GM12872 (cell line): Measurements from ENCODE around the gene RBM10.

Experiments used
- CTCF ChIP-seq: IDR thresholded peaks from 3 replicates; pipeline ENCODE4 v1.5.1; 2011; ENCODE audit warnings: low read depth, mild to moderate bottlenecking, low read length, moderate library complexity; ENCODE audit not compliant: insufficient read depth

The RBM10 gene

GRCh38 chrX:47162927-47163583 lies 18.0 kb downstream of the RBM10 start:
- no peak for TF ChIP-seq CTCF

GRCh38 chrX:47164420-47164819 lies 19.4 kb downstream of the RBM10 start:
- no peak for TF ChIP-seq CTCF

DNA sequence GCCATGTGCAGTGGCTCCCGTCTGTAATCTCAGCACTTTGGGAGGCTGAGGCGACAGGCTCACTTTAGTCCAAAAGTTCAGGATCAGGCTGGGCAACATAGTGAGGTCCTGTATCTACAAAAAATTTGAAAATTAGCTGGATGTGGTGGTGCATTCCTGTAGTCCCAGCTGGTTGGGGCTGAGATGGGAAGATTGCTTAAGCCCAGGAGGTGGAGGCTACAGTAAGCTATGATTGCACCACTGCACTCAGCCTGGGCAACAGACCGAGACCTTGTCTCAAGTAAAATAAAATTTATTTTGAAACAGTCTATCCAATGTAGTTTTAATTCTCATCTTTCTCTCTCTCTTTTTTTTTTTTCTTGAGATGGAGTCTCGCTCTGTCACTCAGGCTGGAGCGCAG lies 21.1 kb downstream of the RBM10 start:
- TF ChIP-seq CTCF: no peak

DNA sequence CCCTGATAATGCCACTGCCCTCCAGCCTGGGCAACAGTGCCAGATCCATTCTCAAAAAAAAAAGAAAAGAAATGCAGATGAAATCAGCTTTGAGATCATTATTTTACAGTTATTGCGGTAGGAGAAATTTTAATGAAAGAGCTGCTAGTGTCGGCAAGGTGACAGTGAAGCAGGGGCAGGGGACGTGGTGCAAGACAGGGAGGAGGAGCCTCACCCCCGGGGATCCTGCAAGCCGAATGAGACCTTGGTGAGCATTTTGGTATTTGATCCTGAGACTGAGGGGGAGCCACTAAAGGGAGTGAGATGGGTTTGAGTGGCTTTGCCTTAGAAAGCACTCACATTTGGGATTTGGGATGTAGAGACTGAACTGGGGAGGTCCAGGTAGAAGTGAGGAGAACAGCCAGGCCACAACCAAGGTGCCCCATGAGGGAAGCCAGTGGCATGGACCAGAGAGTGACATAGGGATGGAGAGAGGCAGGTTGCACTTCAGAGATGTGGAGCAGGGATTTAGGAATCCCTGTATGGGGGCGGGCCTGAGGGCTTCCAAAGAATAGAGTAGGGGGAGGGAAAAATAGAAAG lies 23.6 kb downstream of the RBM10 start:
- TF ChIP-seq CTCF: no peak

- TF ChIP-seq CTCF: no peak
These were observed 24.3 kb downstream of the RBM10 start for GRCh38 chrX:47169273-47169672.

GRCh38 chrX:47169726-47170515 lies 24.9 kb downstream of the RBM10 start:
- no peak for TF ChIP-seq CTCF

DNA sequence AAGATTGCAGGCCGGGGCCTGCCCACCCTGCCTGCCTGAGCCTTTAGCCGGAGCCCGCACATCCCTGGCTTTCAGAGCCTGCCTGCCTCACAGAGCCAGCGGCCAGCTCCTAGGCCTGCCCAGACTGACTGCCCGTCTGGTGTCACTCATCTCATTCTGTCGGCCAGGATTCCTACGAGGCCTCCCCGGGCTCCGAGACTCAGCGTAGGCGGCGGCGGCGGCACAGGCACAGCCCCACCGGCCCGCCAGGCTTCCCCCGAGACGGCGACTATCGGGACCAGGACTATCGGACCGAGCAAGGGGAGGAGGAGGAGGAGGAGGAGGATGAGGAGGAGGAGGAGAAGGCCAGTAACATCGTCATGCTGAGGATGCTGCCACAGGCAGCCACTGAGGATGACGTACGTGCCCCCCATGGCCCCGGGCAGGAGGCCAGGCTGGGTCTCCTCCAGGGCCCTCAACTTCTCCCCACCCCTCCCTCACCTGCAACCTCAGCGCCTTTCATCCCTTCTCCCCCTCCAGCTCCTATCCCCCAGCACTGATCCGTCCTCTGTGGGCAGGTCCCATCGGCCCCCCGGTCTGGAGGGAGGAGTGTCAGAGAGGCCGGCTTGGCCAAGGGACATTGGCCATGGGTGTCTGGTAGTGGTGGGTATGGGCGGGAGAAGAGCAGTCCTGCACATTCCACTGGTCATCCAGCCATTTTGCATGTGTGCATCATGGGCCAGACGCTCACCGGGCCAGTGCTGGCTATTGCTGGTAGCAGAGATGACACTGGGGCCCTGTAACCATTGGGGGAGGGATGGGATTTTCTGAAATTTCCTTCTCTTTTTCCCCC lies 26.1 kb downstream of the RBM10 start:
- TF ChIP-seq CTCF: no peak
